NOMO-1 treated with DMSO at 0.1 percent for 48 hours (cell line): Measurements from ENCODE around the gene DIPK1B.

Source experiments
- DNase-seq: peaks from one replicate; lab custom pipeline; 2025; ENCODE audit not compliant: unreplicated experiment; lab: John Stamatoyannopoulos, UW

DIPK1B gene

GRCh38 chr9:136673088-136673974, 39.0 kb upstream of the DIPK1B start:
- no peak for DNase-seq

GRCh38 chr9:136673975-136674785, 38.2 kb upstream of the DIPK1B start:
- DNase-seq = no peak

- DNase-seq = no peak
These were observed 37.5 kb upstream of the DIPK1B start for GRCh38 chr9:136674786-136675349.

GRCh38 chr9:136675477-136676296, 36.7 kb upstream of the DIPK1B start:
- no peak for DNase-seq

- no peak for DNase-seq
These were observed 36.0 kb upstream of the DIPK1B start for GRCh38 chr9:136676297-136676794.

- no peak for DNase-seq
These were observed 35.3 kb upstream of the DIPK1B start for GRCh38 chr9:136676920-136677686.

GRCh38 chr9:136678034-136678433, 34.3 kb upstream of the DIPK1B start:
- no peak for DNase-seq

- no peak for DNase-seq
These were observed 33.7 kb upstream of the DIPK1B start for GRCh38 chr9:136678624-136679023.

GRCh38 chr9:136679431-136679941, 32.9 kb upstream of the DIPK1B start:
- peak; percentile 51 for DNase-seq

- no peak for DNase-seq
These were observed 31.3 kb upstream of the DIPK1B start for GRCh38 chr9:136681029-136681428.

- DNase-seq = no peak
These were observed 30.2 kb upstream of the DIPK1B start for GRCh38 chr9:136681945-136682699.

GRCh38 chr9:136682710-136683109, 29.7 kb upstream of the DIPK1B start:
- DNase-seq = no peak

- no peak for DNase-seq
These were observed 29.1 kb upstream of the DIPK1B start for GRCh38 chr9:136683173-136683745.

GRCh38 chr9:136683755-136684154, 28.6 kb upstream of the DIPK1B start:
- no peak for DNase-seq

GRCh38 chr9:136684339-136684738, 28.0 kb upstream of the DIPK1B start:
- DNase-seq = no peak

- no peak for DNase-seq
These were observed 27.6 kb upstream of the DIPK1B start for GRCh38 chr9:136684799-136685198.

- DNase-seq = no peak
These were observed 27.2 kb upstream of the DIPK1B start for GRCh38 chr9:136685216-136685615.

- DNase-seq = peak; percentile 26
These were observed 26.4 kb upstream of the DIPK1B start for GRCh38 chr9:136685790-136686533.
